GM18507 (cell line): Measurements from ENCODE around the gene PSMB7.

ENCODE experiments used
- DNase-seq: peaks from one replicate; pipeline ENCODE4 v3.0.0; 2011; ENCODE audit warnings: low read depth; ENCODE audit not compliant: insufficient read length; ENCODE audit errors: extremely low spot score
- FAIRE-seq: peaks from 2 replicates; lab custom pipeline; 2011; peaks lifted over from hg19 to GRCh38; lab: Jason Lieb, UNC

The PSMB7 gene

GRCh38 chr9:124415852-124416484 is 726 bp upstream of the PSMB7 start:
- no peak for FAIRE-seq
- DNase-seq = no peak

GRCh38 chr9:124414612-124415011 is 630 bp downstream of the PSMB7 start:
- no peak for FAIRE-seq
- DNase-seq = no peak

GRCh38 chr9:124412228-124412575 is 3.0 kb downstream of the PSMB7 start:
- FAIRE-seq (no peak), DNase-seq (no peak)

GRCh38 chr9:124411514-124412227 is 3.6 kb downstream of the PSMB7 start:
- no peak for DNase-seq
- FAIRE-seq = no peak

- FAIRE-seq (no peak), DNase-seq (no peak)
Measured at GRCh38 chr9:124410321-124410913, 4.8 kb downstream of the PSMB7 start.

GRCh38 chr9:124409410-124409809 is 5.8 kb downstream of the PSMB7 start:
- FAIRE-seq (no peak), DNase-seq (no peak)

- DNase-seq = no peak
- FAIRE-seq = no peak
Measured at GRCh38 chr9:124403246-124403645, 12.0 kb downstream of the PSMB7 start.

GRCh38 chr9:124399968-124400940 is 15.0 kb downstream of the PSMB7 start:
- no peak for DNase-seq
- no peak for FAIRE-seq

- no peak for DNase-seq
Measured at GRCh38 chr9:124399323-124399967, 15.8 kb downstream of the PSMB7 start.

GRCh38 chr9:124398191-124398935 is 16.9 kb downstream of the PSMB7 start:
- FAIRE-seq = no peak
- DNase-seq = no peak

More at GRCh38 chr9:124399323-124399967, 15.8 kb downstream of the PSMB7 start:
- FAIRE-seq = no peak

- FAIRE-seq (no peak), DNase-seq (no peak)
Measured at GRCh38 chr9:124395826-124396225, 19.4 kb downstream of the PSMB7 start.

GRCh38 chr9:124394596-124394995 is 20.6 kb downstream of the PSMB7 start:
- no peak for FAIRE-seq
- DNase-seq = no peak

GRCh38 chr9:124394167-124394566 is 21.1 kb downstream of the PSMB7 start:
- FAIRE-seq (no peak), DNase-seq (no peak)

GRCh38 chr9:124392871-124393460 is 22.3 kb downstream of the PSMB7 start:
- no peak for DNase-seq
- FAIRE-seq = no peak

GRCh38 chr9:124392254-124392870 is 22.9 kb downstream of the PSMB7 start:
- FAIRE-seq (no peak), DNase-seq (no peak)

- no peak for DNase-seq
- no peak for FAIRE-seq
Measured at GRCh38 chr9:124390794-124391658, 24.2 kb downstream of the PSMB7 start.
